HCT116 (cell line): ENCODE measurements around the gene SYT7. TPM values are rescaled to one million over a fixed set of nuclear protein-coding genes. Genes with fewer than 3 reads are reported as not detected.

Source experiments
- ATAC-seq: fragments of 200-7000 bp; cut with Tn5 transposase; 2 replicates; pipeline ENCODE4 v1.9.1; 2020; ENCODE audit warnings: mild to moderate bottlenecking, moderate library complexity
- BruUV-seq: library from RNA; stranded (reverse); fragments of 400-500 nt; replicated peaks from 2 replicates; lab custom pipeline; 2021; lab: Mats Ljungman, UMichigan
- CTCF ChIA-PET: fragments of 300-600 bp; sonication (Branson Sonifier 250); formaldehyde crosslinking; loops from one replicate; lab custom pipeline; 2021; ENCODE audit warnings: antibody characterized with exemption; lab: Charles Lee
- POLR2A ChIA-PET: fragments of 300-600, 350-600 bp; sonication (Branson Sonifier 250); formaldehyde crosslinking; loops from one replicate; lab custom pipeline; 2021; ENCODE audit warnings: antibody characterized with exemption; lab: Charles Lee
- RAD21 ChIA-PET, 2 experiments: fragments of 300-600 bp; sonication (Branson Sonifier 250); formaldehyde crosslinking; loops; one replicate each; lab custom pipeline; 2023; ENCODE audit warnings: low total read pairs in 2 of 2; ENCODE audit not compliant: uncharacterized antibody in 2 of 2, unreplicated experiment in 2 of 2, low non-redundant PET in 1 of 2; lab: Charles Lee
- DNase-seq: peaks from one replicate; pipeline ENCODE4 v3.0.0-alpha.2; 2010; ENCODE audit warnings: low read depth, low spot score
- H2AFZ ChIP-seq: fragments of 200-600 bp; shearing (Covaris generic), sonication (generic); 2 replicates; pipeline ENCODE4 v1.6.1; 2017; ENCODE audit warnings: low read depth, mixed run types, mixed read lengths, antibody characterized with exemption, low read length; ENCODE audit not compliant: poor library complexity, severe bottlenecking
- H3K27ac ChIP-seq: 2 replicates; pipeline ENCODE4 v1.5.1; 2012; ENCODE audit warnings: low read depth, low read length
- H3K27me3 ChIP-seq: fragments of 200-600 bp; sonication (generic); 2 replicates; pipeline ENCODE4 v1.6.1; 2016; ENCODE audit warnings: mixed run types, low read length, mixed read lengths; ENCODE audit not compliant: insufficient read depth
- H3K36me3 ChIP-seq, 2 experiments: fragments of 200-500 bp in 1 of 2; fragments of 200-600 bp in 1 of 2; sonication (Bioruptor generic) in 1 of 2; sonication (generic) in 1 of 2; 2 replicates each; pipeline versions ENCODE4 v1.5.1 to v1.6.1; 2014 to 2016; ENCODE audit warnings: low read length in 2 of 2, inconsistent platforms in 1 of 2, mixed read lengths in 1 of 2, mixed run types in 1 of 2; ENCODE audit not compliant: insufficient read depth in 2 of 2, control insufficient read depth in 1 of 2
- H3K4me1 ChIP-seq, 2 experiments: fragments of 200-600 bp in 1 of 2; sonication (generic) in 1 of 2; 2 replicates each; pipeline versions ENCODE4 v1.5.1 to v1.6.1; 2012 to 2017; ENCODE audit warnings: low read length in 2 of 2, inconsistent platforms in 1 of 2, mild to moderate bottlenecking in 1 of 2, mixed read lengths in 1 of 2, mixed run types in 1 of 2, moderate library complexity in 1 of 2; ENCODE audit not compliant: insufficient read depth in 2 of 2, control insufficient read depth in 1 of 2
- H3K4me2 ChIP-seq: fragments of 200-600 bp; sonication (generic); 2 replicates; pipeline ENCODE4 v1.6.1; 2017; ENCODE audit warnings: mixed run types, low read length, mixed read lengths
- H3K4me3 ChIP-seq, 2 experiments: fragments of 200-600 bp in 1 of 2; sonication (generic) in 1 of 2; replicated peaks in 1 of 2; 2 replicates each; pipeline ENCODE4 v1.5.1; 2011 to 2016; ENCODE audit warnings: low read length in 2 of 2, control low read depth in 1 of 2, low read depth in 1 of 2, mild to moderate bottlenecking in 1 of 2, mixed read lengths in 1 of 2, mixed run types in 1 of 2
- H3K79me2 ChIP-seq: fragments of 200-600 bp; sonication (generic); 2 replicates; pipeline ENCODE4 v1.6.1; 2017; ENCODE audit warnings: mild to moderate bottlenecking, mixed run types, low read length, moderate library complexity, mixed read lengths; ENCODE audit not compliant: insufficient read depth
- H3K9ac ChIP-seq: fragments of 200-600 bp; sonication (generic); 2 replicates; pipeline ENCODE4 v1.6.1; 2016; ENCODE audit warnings: low read length, mixed read lengths
- H3K9me2 ChIP-seq: fragments of 200-600 bp; sonication (generic), shearing (Covaris generic); 2 replicates; pipeline ENCODE4 v1.6.1; 2017; ENCODE audit warnings: mixed run types, mild to moderate bottlenecking, moderate library complexity; ENCODE audit not compliant: insufficient read depth
- H3K9me3 ChIP-seq, 2 experiments: fragments of 200-500 bp in 1 of 2; fragments of 200-600 bp in 1 of 2; sonication (Bioruptor generic) in 1 of 2; sonication (generic) in 1 of 2; 2 replicates each; pipeline ENCODE4 v1.6.1; 2014 to 2017; ENCODE audit warnings: low read length in 2 of 2, mixed read lengths in 2 of 2, inconsistent platforms in 1 of 2, low read depth in 1 of 2, mild to moderate bottlenecking in 1 of 2, mixed run types in 1 of 2, moderate library complexity in 1 of 2; ENCODE audit not compliant: control insufficient read depth in 1 of 2, insufficient read depth in 1 of 2
- H4K20me1 ChIP-seq: fragments of 200-600 bp; sonication (generic), shearing (Covaris generic); 2 replicates; pipeline ENCODE4 v1.6.1; 2017; ENCODE audit warnings: mixed run types, mild to moderate bottlenecking, moderate library complexity; ENCODE audit not compliant: insufficient read depth
- ATF3 ChIP-seq: IDR thresholded peaks from 2 replicates; pipeline ENCODE4 v1.6.1; 2012
- CBX3 ChIP-seq: IDR thresholded peaks from 2 replicates; pipeline ENCODE4 v1.6.1; 2012; ENCODE audit warnings: low read depth
- CEBPB ChIP-seq: IDR thresholded peaks from 2 replicates; pipeline ENCODE4 v1.6.1; 2012; ENCODE audit warnings: low read depth
- ELF1 ChIP-seq: IDR thresholded peaks from 2 replicates; pipeline ENCODE4 v1.6.1; 2012; ENCODE audit warnings: low read depth, borderline replicate concordance
- EZH2phosphoT487 ChIP-seq: fragments of 200-600 bp; IDR thresholded peaks from 2 replicates; pipeline ENCODE4 v1.6.1; 2018; ENCODE audit warnings: antibody characterized with exemption, borderline replicate concordance
- FOSL1 ChIP-seq: IDR thresholded peaks from 2 replicates; pipeline ENCODE4 v1.6.1; 2012; ENCODE audit warnings: low read depth
- JUND ChIP-seq: IDR thresholded peaks from 2 replicates; pipeline ENCODE4 v1.6.1; 2012
- MAX ChIP-seq: IDR thresholded peaks from 2 replicates; pipeline ENCODE4 v1.6.1; 2012
- POLR2A ChIP-seq: IDR thresholded peaks from 2 replicates; pipeline ENCODE4 v1.7.0; 2011; ENCODE audit warnings: borderline replicate concordance; ENCODE audit not compliant: insufficient read depth, insufficient read length; ENCODE audit errors: extremely low read depth
- POLR2AphosphoS5 ChIP-seq: IDR thresholded peaks from 2 replicates; pipeline ENCODE4 v1.6.1; 2011; ENCODE audit warnings: mild to moderate bottlenecking, low read depth, low read length, moderate library complexity
- SIN3A ChIP-seq: IDR thresholded peaks from 2 replicates; pipeline ENCODE4 v1.6.1; 2012; ENCODE audit warnings: low read depth
- SP1 ChIP-seq: IDR thresholded peaks from 2 replicates; pipeline ENCODE4 v1.6.1; 2012; ENCODE audit warnings: low read depth
- SRF ChIP-seq: IDR thresholded peaks from 2 replicates; pipeline ENCODE4 v1.6.1; 2012; ENCODE audit warnings: low read depth
- TCF7L2 ChIP-seq: IDR thresholded peaks from 2 replicates; pipeline ENCODE4 v1.7.0; 2011; ENCODE audit warnings: borderline replicate concordance, inconsistent platforms; ENCODE audit not compliant: insufficient read depth, insufficient read length; ENCODE audit errors: extremely low read depth
- YY1 ChIP-seq: IDR thresholded peaks from 2 replicates; pipeline ENCODE4 v1.6.1; 2011; ENCODE audit warnings: low read length, low read depth, moderate library complexity, mild to moderate bottlenecking; ENCODE audit not compliant: insufficient replicate concordance; ENCODE audit errors: extremely low read depth
- ZFX ChIP-seq: fragments of 450-650 bp; IDR thresholded peaks from 2 replicates; pipeline ENCODE4 v1.6.1; 2017
- ZNF274 ChIP-seq: fragments of 200-500 bp; sonication (Bioruptor generic); IDR thresholded peaks from 2 replicates; pipeline ENCODE4 v1.6.1; 2014; ENCODE audit warnings: mild to moderate bottlenecking, low read depth, low read length, inconsistent platforms
- intact Hi-C: fragments of 100-400 bp; cut with micrococcal nuclease; formaldehyde crosslinking; loops from 2 replicates; pipeline ENCODE4 v1.10.0; 2022
- total RNA-seq: library from RNA; stranded (reverse); gene quantifications from one replicate; pipeline ENCODE4 v1.2.1, GENCODE V29; 2021; ENCODE audit not compliant: unreplicated experiment
- TF ChIP-seq, protein P1 (sequence below), 3 experiments: fragments of 200-600 bp in 1 of 3; sonication (generic) in 1 of 3; IDR thresholded peaks in 2 of 3; conservative IDR thresholded peaks in 1 of 3; 2 replicates each; pipeline ENCODE4 v1.5.1; 2012 to 2017; ENCODE audit warnings: low read depth in 2 of 3, low read length in 2 of 3, antibody characterized with exemption in 1 of 3, borderline replicate concordance in 1 of 3, control low read depth in 1 of 3, mild to moderate bottlenecking in 1 of 3, mixed read lengths in 1 of 3, mixed run types in 1 of 3, moderate library complexity in 1 of 3; ENCODE audit not compliant: insufficient read depth in 1 of 3

Gene SYT7
- total RNA-seq, 1 experiment from 2014 or later, result 27.4 TPM

DNA sequence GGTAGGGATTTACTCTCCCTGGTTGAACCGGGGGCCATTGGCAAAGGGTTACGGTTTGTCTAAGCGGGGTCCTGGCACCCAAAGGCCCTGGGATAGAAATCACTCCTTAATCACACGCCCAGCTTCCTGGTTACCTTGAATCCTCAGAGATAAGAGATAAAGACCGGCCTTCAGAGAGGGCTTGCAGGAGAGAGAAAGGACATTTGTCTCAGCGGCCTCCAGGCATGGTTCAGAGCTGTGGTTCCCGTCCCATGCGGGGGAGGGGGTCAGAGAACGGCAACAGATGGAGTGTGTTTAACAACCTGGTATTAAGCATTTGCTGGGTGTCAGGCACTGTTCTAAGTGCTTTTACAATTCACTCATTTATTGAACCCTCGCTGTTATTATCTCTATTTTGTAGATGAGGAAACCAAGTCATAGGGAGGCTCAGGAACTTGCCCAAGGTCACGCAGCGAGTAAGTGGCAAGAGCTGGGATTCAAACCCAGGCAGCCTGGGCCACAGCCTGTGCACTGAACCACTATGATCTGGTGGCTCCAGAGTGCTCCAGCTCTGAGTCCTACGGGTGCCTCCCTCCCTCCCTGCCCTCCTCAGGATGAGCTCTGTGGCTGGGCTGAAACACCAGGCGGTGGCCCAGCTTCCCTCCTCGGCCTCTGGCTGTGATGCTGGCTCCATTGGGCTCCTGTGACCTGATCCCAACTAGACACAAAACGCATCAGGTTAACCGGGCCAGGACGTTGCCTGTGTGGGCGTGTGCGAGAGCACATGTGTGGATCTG lies 53.7 kb downstream of the SYT7 start:
- H3K27ac ChIP-seq, result no peak overlapping the region
- H4K20me1 ChIP-seq, result no peaks in the 10 kb centered on the region
- H3K4me2 ChIP-seq, result no peak overlapping the region
- no peak for ATAC-seq
- H3K79me2 ChIP-seq, result no peaks in the 10 kb centered on the region
- RAD21 ChIA-PET, result interaction anchor here in 1 of 2 experiments (0.6 kb wide), 1 partner anchor 18 kb away, joined by 3 read pairs; the partner anchor contains the start of gene LRRC10B
- CTCF ChIA-PET, result interaction anchor here (1.3 to 1.5 kb wide), 2 partner anchors 10 to 45 kb away, joined by 5 to 7 read pairs; no protein-coding TSS in a partner anchor
- TF ChIP-seq CBX3 (no peak), MAX (no peak), ZNF274 (no peak), YY1 (no peak), SP1 (no peak), CEBPB (no peak), JUND (no peak), POLR2AphosphoS5 (no peak), ZFX (no peak), ELF1 (no peak), FOSL1 (no peak), SRF (no peak), POLR2A (no peak), EZH2phosphoT487 (no peak), SIN3A (no peak), TCF7L2 (no peak), ATF3 (no peak)
- TF ChIP-seq, protein P1, sequence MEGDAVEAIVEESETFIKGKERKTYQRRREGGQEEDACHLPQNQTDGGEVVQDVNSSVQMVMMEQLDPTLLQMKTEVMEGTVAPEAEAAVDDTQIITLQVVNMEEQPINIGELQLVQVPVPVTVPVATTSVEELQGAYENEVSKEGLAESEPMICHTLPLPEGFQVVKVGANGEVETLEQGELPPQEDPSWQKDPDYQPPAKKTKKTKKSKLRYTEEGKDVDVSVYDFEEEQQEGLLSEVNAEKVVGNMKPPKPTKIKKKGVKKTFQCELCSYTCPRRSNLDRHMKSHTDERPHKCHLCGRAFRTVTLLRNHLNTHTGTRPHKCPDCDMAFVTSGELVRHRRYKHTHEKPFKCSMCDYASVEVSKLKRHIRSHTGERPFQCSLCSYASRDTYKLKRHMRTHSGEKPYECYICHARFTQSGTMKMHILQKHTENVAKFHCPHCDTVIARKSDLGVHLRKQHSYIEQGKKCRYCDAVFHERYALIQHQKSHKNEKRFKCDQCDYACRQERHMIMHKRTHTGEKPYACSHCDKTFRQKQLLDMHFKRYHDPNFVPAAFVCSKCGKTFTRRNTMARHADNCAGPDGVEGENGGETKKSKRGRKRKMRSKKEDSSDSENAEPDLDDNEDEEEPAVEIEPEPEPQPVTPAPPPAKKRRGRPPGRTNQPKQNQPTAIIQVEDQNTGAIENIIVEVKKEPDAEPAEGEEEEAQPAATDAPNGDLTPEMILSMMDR (IDR thresholded peaks at IDR 0.05 in 2 of 3, conservative IDR thresholded peaks at IDR 0.05 in 1 of 3; ENCODE audit: borderline replicate concordance in 1 of 3, insufficient read depth in 1 of 3, low read depth in 2 of 3, low read length in 2 of 3), result no peak
- no peak overlapping the region for H3K9ac ChIP-seq
- POLR2A ChIA-PET, result no interaction called here
- BruUV-seq, result no TSS peak
- no peak for DNase-seq
- intact Hi-C loops, result no loop called here
- no peak overlapping the region for H3K4me3 ChIP-seq
- no peak overlapping the region for H2AFZ ChIP-seq
- H3K36me3 ChIP-seq, result peaks cover 4% of the 10 kb centered on the region in 2 experiments; a peak in 3 of 4 replicates
- H3K9me2 ChIP-seq, result no peaks in the 10 kb centered on the region
- no peaks in the 10 kb centered on the region for H3K9me3 ChIP-seq
- H3K27me3 ChIP-seq, result no peaks in the 10 kb centered on the region
- H3K4me1 ChIP-seq, result peaks cover 0 to 4% of the 10 kb centered on the region in 2 experiments; a peak in 2 of 4 replicates
